NT2/D1 (cell line): Measurements from ENCODE around the gene TGFBR3.

ENCODE experiments used
- DNase-seq: peaks from one replicate; pipeline ENCODE4 v3.0.0-alpha.2; 2011; ENCODE audit warnings: low read depth, low spot score
- H3K27me3 ChIP-seq: 2 replicates; pipeline ENCODE4 v1.6.0; 2011; ENCODE audit warnings: mild to moderate bottlenecking; ENCODE audit not compliant: insufficient read length, insufficient read depth
- H3K36me3 ChIP-seq: 2 replicates; pipeline ENCODE4 v1.6.1; 2011; ENCODE audit warnings: mild to moderate bottlenecking, low read length, mixed read lengths; ENCODE audit not compliant: insufficient read depth, insufficient read length
- H3K4me1 ChIP-seq: 2 replicates; pipeline ENCODE4 v1.5.1; 2011; ENCODE audit not compliant: insufficient read depth, insufficient read length
- H3K4me3 ChIP-seq: 2 replicates; pipeline ENCODE4 v1.5.1; 2011; ENCODE audit warnings: low read depth; ENCODE audit not compliant: insufficient read length
- H3K9ac ChIP-seq: 2 replicates; pipeline ENCODE4 v1.6.0; 2011; ENCODE audit warnings: low read depth; ENCODE audit not compliant: insufficient read length
- H3K9me3 ChIP-seq: 2 replicates; pipeline ENCODE4 v1.5.1; 2011; ENCODE audit warnings: mild to moderate bottlenecking, low read length; ENCODE audit not compliant: insufficient read depth
- SUZ12 ChIP-seq: IDR thresholded peaks from 2 replicates; pipeline ENCODE4 v1.6.1; 2011; ENCODE audit not compliant: insufficient read length, insufficient read depth; ENCODE audit errors: extremely low read depth
- YY1 ChIP-seq: IDR thresholded peaks from 2 replicates; pipeline ENCODE4 v1.6.1; 2011; ENCODE audit not compliant: insufficient read length, insufficient read depth
- ZNF274 ChIP-seq: IDR thresholded peaks from 2 replicates; pipeline ENCODE4 v1.6.1; 2011; ENCODE audit warnings: mild to moderate bottlenecking, low read depth, low read length

The TGFBR3 gene

GRCh38 chr1:91874167-91874566, 11.8 kb downstream of the TGFBR3 start:
- no peaks in the 10 kb centered on the region for H3K9me3 ChIP-seq
- H3K36me3 ChIP-seq: no peaks in the 10 kb centered on the region
- H3K4me1 ChIP-seq: no peaks in the 10 kb centered on the region
- TF ChIP-seq ZNF274 (no peak), YY1 (no peak), SUZ12 (no peak)
- H3K9ac ChIP-seq: no peak overlapping the region
- DNase-seq: no peak
- H3K4me3 ChIP-seq: no peak overlapping the region
- no peaks in the 10 kb centered on the region for H3K27me3 ChIP-seq

GRCh38 chr1:91872559-91873081, 13.3 kb downstream of the TGFBR3 start:
- no peak for DNase-seq
- no peaks in the 10 kb centered on the region for H3K9me3 ChIP-seq
- no peaks in the 10 kb centered on the region for H3K4me1 ChIP-seq
- H3K9ac ChIP-seq: no peak overlapping the region
- H3K36me3 ChIP-seq: no peaks in the 10 kb centered on the region
- H3K27me3 ChIP-seq: no peaks in the 10 kb centered on the region
- TF ChIP-seq YY1 (no peak), ZNF274 (no peak), SUZ12 (no peak)
- H3K4me3 ChIP-seq: no peak overlapping the region

GRCh38 chr1:91872000-91872399, 14.0 kb downstream of the TGFBR3 start:
- Histone ChIP-seq H3K36me3 (no peaks in the 10 kb centered on the region), H3K9me3 (no peaks in the 10 kb centered on the region), H3K4me3 (no peak overlapping the region), H3K27me3 (no peaks in the 10 kb centered on the region), H3K9ac (no peak overlapping the region), H3K4me1 (no peaks in the 10 kb centered on the region)
- DNase-seq: no peak
- no peak for TF ChIP-seq ZNF274
- TF ChIP-seq YY1: no peak
- TF ChIP-seq SUZ12: no peak

- Histone ChIP-seq H3K36me3 (no peaks in the 10 kb centered on the region), H3K9ac (no peak overlapping the region), H3K4me1 (no peaks in the 10 kb centered on the region), H3K9me3 (no peaks in the 10 kb centered on the region), H3K27me3 (no peaks in the 10 kb centered on the region), H3K4me3 (no peak overlapping the region)
- TF ChIP-seq YY1 (no peak), ZNF274 (no peak), SUZ12 (no peak)
- no peak for DNase-seq
Observed at GRCh38 chr1:91870322-91870721, 15.6 kb downstream of the TGFBR3 start.

- Histone ChIP-seq H3K36me3 (no peaks in the 10 kb centered on the region), H3K4me1 (no peaks in the 10 kb centered on the region), H3K9ac (no peak overlapping the region), H3K4me3 (no peak overlapping the region), H3K27me3 (no peaks in the 10 kb centered on the region), H3K9me3 (no peaks in the 10 kb centered on the region)
- no peak for DNase-seq
- TF ChIP-seq SUZ12 (no peak), YY1 (no peak), ZNF274 (no peak)
Observed at GRCh38 chr1:91866425-91866824, 19.5 kb downstream of the TGFBR3 start.

- TF ChIP-seq SUZ12: no peak
- no peak for TF ChIP-seq YY1
- no peak for TF ChIP-seq ZNF274
- Histone ChIP-seq H3K27me3 (no peaks in the 10 kb centered on the region), H3K9me3 (no peaks in the 10 kb centered on the region), H3K4me1 (no peaks in the 10 kb centered on the region), H3K4me3 (no peak overlapping the region), H3K36me3 (no peaks in the 10 kb centered on the region), H3K9ac (no peak overlapping the region)
- no peak for DNase-seq
Observed at GRCh38 chr1:91864017-91864700, 21.8 kb downstream of the TGFBR3 start.

- Histone ChIP-seq H3K4me3 (no peak overlapping the region), H3K4me1 (no peaks in the 10 kb centered on the region), H3K9me3 (no peaks in the 10 kb centered on the region), H3K36me3 (no peaks in the 10 kb centered on the region), H3K9ac (no peak overlapping the region), H3K27me3 (no peaks in the 10 kb centered on the region)
- no peak for DNase-seq
- TF ChIP-seq SUZ12 (no peak), YY1 (no peak), ZNF274 (no peak)
Observed at GRCh38 chr1:91863498-91863897, 22.5 kb downstream of the TGFBR3 start.
